Measurements from ENCODE around the gene IFIT1B.

Gene IFIT1B

DNA sequence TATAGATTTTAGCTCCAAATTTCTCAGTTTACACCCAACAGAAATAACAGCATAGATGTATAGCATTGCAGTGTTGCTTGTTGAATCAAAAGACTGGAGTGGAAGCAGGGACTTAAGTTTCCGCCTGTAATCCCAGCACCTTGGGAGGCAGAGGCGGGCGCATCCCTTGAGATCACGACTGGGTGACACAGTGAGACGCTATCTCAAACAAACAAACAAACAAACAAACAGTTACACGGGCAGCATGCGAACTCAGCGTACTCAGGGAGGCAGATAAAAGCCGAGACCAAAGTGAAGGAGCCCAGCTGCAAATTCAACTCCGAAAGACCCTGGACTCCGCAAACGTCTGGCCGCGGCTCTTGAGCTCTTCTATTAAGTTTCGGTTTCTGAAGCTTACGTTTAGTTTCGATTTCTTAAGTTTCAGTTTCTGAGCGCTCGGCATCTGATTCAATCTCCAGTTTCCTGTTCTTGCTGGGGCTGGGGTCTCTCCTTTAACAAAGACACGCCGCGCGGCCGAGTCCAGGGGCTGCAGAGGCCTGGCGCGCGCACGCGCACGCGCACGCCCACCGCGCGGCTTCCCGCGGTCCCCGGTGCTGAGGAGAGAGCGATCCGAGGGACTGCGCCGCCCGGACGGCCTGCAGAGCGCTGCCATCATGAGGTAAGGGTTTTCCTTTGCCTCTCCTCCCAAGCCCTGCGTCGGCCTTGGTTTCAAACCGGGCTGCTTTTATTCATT lies 36.5 kb downstream of the IFIT1B start, which contains the start of gene IFIT5:
Gene IFIT5, plus strand, starts transcription at position 423 of the 733 bp plus-strand sequence. Its CDS starts 231 bp downstream, at position 654.
- DNase-seq, result peak; percentile 77

DNA sequence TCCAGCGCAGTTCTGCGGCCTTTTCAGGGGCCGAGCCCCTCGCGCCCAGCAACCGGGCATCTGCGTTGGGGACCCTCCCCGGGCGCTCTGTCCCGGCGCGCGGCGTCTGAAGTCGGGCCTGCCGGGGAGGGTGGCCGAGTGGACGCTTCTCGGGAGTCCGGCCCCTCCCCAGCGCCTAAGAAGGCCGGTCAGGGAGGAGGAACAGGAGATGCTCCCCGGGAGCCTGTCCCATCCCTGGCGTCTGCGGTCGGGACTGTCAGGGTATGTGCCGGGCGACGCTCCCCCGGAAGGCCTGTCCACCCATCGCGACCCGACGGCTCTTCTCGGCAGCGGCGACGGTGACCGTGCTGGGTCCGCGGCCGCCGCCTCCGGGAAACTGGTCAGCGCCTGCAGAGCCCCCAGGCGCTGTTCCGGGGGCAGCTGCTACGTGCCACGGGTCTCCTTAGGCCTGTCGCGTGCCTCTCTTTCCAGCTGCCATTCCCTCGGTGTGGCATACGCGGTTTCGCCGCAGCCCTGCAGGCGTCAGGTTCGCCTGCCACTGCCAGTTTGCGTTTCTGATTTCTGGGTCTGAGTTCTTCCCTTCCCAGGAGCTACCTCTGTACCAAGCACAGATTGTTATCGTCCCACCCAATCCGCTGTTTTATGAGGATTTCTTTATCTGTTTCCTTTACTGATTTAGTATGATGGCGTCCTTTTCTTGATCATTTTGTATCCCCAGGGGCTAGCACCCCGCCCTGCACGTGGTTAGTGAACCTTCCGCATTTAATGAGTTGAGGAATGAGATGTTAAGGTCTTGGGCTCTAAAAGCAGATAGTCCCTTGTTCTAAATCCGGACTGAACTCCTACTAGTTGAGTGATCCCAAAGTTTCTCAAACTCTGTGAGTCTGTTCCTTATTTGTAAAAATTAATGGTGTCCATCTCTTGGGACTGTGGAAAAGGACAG lies 37.3 kb downstream of the IFIT1B start:
- peak; percentile 56 for DNase-seq

- DNase-seq, result no peak
Observed at GRCh38 chr10:89416465-89416864, 38.6 kb downstream of the IFIT1B start.

DNA sequence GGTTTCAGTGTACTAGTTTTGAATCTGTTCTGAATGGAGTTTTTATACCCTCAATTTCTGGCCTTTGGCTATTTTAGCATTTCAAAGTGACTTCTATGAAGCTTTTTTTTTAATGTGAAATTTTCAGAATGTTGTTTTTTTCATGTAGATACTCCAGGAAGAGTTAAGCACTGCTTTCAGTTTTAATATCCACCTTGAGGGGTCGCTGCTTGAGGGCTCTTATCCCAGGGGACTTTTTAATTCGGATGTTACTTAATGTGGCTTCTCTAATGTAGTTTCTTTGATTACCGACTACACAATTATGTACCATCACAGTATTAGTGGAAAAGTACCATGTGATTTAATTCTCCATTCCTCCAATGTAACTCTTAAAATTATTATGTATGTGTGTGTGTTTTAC lies 41.7 kb downstream of the IFIT1B start:
- peak; percentile 18 for DNase-seq

DNA sequence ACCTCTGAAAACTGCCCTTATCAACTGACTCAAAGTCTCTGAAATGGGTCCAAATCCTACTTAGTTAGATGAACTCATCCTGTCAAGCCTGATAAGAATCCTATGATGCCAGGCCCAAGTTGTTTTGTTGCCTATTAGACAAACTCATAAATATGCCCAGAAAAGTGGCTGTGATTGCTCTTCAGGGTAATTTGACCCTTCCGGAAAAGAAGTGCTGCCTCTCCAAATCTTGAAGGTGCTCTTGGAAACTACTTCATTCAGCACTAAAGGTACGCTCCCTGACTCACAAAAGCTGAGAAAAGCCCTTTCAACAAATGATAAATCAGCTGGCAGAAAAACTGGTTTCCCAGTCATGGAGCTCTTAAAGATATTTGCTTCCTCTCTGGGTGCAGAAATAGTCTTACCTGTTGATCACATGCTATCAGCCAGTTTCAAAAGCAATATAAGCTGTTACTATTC lies 43.2 kb downstream of the IFIT1B start:
- no peak for DNase-seq

GRCh38 chr10:89425000-89425399 lies 47.1 kb downstream of the IFIT1B start:
- no peak for DNase-seq

- DNase-seq, result peak; percentile 30
Observed at GRCh38 chr10:89426230-89426868, 48.5 kb downstream of the IFIT1B start.

DNA sequence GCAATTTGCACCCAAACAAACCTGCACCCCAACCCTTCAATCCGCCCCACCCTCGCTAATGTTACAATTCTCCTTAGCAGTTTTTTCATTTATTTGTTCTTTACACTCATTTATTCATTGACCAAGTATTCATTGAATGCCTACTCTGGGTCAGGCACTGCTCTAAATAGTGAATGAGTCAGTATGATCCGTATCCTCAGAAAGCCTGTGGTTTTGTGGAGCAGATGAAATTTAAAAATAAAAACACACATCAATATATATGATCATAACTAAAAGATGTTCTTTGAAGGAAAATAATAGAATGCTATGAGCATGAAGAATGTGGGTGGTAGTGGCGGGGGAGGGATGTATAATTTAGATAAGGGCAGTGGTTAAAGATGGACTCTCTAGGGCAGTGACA lies 49.8 kb downstream of the IFIT1B start:
- no peak for DNase-seq

- DNase-seq, result no peak
Observed at GRCh38 chr10:89428877-89429276, 51.0 kb downstream of the IFIT1B start.

GRCh38 chr10:89431977-89432376 lies 54.1 kb downstream of the IFIT1B start:
- DNase-seq, result no peak
